Measurements from ENCODE around the gene PEAR1. TPM values are rescaled to one million over a fixed set of nuclear protein-coding genes. Genes with fewer than 3 reads are reported as not detected.

Gene PEAR1
- polyA plus RNA-seq, 4 donors, result 0.22 to 6.5 (median 2.6) TPM

- Histone ChIP-seq H3K9me3 (ENCODE audit: control insufficient read depth in 2 of 2, insufficient read depth in 1 of 2, low read depth in 1 of 2, low read length in 1 of 2) (peaks cover 0 to 4% of the 10 kb centered on the region in 2 donors), H3K27me3 (ENCODE audit: control insufficient read depth in 3 of 3, insufficient read depth in 3 of 3, low read length in 3 of 3) (peaks cover 0 to 35% (median 0%) of the 10 kb centered on the region in 3 donors), H3K4me1 (ENCODE audit: control insufficient read depth in 3 of 3, insufficient read depth in 2 of 3, low read depth in 1 of 3, low read length in 2 of 3) (peaks cover 0 to 10% (median 0%) of the 10 kb centered on the region in 3 donors), H3K36me3 (ENCODE audit: control insufficient read depth in 3 of 3, insufficient read depth in 2 of 3, low read depth in 1 of 3, low read length in 3 of 3) (peaks cover 0 to 24% (median 0%) of the 10 kb centered on the region in 3 donors), H3K27ac (ENCODE audit: low read depth in 1 of 3, low read length in 2 of 3) (no peak overlapping the region), H3K4me3 (ENCODE audit: low read depth in 1 of 3, low read length in 3 of 3) (no peak overlapping the region)
- DNase-seq, result no peak
- WGBS, 3 donors, result 81 to 82% (median 81%) methylated on average over 9 of the region's 9 CpGs
- FAIRE-seq, result no peak
Observed at GRCh38 chr1:156914440-156914856, 20.9 kb downstream of the PEAR1 start.

DNA sequence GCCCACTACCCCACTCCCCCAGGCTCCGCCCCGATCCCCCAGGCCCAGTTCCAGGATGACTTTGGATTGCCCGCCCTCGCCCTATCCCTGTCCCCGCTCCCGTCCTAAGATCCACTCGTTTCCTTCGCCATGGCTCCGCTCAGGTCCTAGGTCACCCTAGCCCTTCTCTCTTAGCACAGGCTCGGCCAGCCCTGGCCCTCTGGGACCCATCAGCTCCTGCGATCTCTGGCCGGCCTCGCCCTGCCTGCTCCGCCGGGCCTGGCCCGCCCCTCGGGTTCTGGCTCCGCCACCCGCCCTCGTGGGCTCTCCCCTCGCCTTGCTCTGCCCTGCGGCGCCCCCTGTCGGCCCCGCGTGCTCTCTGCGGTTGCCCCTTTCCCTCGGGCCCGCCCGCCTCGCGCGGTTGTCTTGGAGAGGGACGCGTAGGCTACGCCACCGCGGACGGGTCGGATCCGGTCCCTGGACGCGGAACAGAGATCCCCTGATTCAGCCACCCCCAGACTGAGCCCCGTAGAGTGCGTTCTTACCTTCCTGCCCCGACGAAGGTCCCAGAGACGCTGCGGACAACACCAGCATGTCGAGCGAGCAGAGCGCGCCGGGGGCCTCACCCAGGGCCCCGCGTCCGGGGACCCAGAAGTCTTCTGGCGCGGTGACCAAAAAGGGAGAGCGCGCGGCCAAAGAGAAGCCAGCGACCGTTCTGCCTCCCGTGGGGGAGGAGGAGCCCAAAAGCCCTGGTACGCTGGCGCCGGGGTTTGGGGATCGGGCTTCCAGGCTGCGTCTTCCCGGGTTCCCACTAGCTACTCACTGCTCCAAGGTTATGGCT, 26.9 kb downstream of the PEAR1 start, which contains the start of gene LRRC71:
TSS of gene LRRC71 (plus strand) at position 400 of the 820 bp plus-strand sequence. CDS start at position 572, 172 bp downstream.
- H3K27me3 ChIP-seq (ENCODE audit: control insufficient read depth in 3 of 3, insufficient read depth in 3 of 3, low read length in 3 of 3), result peaks cover 3 to 68% (median 21%) of the 10 kb centered on the region in 3 donors
- FAIRE-seq, result no peak
- H3K4me3 ChIP-seq (ENCODE audit: low read depth in 1 of 3, low read length in 3 of 3), result no peak within 1 kb of the TSS
- DNase-seq, result peak; percentile 67 to 92
- H3K27ac ChIP-seq (ENCODE audit: low read depth in 1 of 3, low read length in 2 of 3), result no peak within 1 kb of the TSS
- peaks cover 0 to 4% of the 10 kb centered on the region in 2 donors for H3K9me3 ChIP-seq (ENCODE audit: control insufficient read depth in 2 of 2, insufficient read depth in 1 of 2, low read depth in 1 of 2, low read length in 1 of 2)
- H3K36me3 ChIP-seq (ENCODE audit: control insufficient read depth in 3 of 3, insufficient read depth in 2 of 3, low read depth in 1 of 3, low read length in 3 of 3), result no peaks in the 10 kb centered on the region
- 5 to 9% (median 9%) methylated on average over 51 to 71 of the region's 71 CpGs for WGBS, 3 donors
- peaks cover 0 to 12% (median 0%) of the 10 kb centered on the region in 3 donors for H3K4me1 ChIP-seq (ENCODE audit: control insufficient read depth in 3 of 3, insufficient read depth in 2 of 3, low read depth in 1 of 3, low read length in 2 of 3)

DNA sequence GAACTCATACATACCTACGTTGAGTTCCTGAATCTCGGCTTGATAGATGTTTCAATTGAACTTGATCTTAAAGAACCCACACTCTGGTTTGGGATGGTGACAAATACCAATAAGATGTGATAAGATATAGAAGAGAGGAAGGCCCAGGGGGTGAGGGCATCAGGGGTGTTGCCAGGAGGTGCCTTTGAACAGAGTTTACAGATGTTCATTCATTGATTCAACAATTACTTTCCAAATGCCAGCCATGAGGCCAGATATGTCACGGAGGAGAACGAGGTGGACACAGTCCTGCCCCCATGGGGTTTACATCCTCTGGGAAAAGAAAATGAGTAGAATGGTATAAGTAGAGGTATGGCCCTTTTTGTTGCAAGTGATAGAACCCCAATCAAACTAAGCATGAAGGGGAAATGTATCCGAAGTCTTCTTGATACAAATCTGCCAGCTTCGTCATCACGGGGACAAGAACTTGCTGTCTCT, 27.6 kb downstream of the PEAR1 start:
- DNase-seq (no peak), FAIRE-seq (no peak)
- Histone ChIP-seq H3K9me3 (ENCODE audit: control insufficient read depth in 2 of 2, insufficient read depth in 1 of 2, low read depth in 1 of 2, low read length in 1 of 2) (peaks cover 0 to 4% of the 10 kb centered on the region in 2 donors), H3K4me3 (ENCODE audit: low read depth in 1 of 3, low read length in 3 of 3) (no peak overlapping the region), H3K27me3 (ENCODE audit: control insufficient read depth in 3 of 3, insufficient read depth in 3 of 3, low read length in 3 of 3) (peaks cover 3 to 73% (median 23%) of the 10 kb centered on the region in 3 donors), H3K36me3 (ENCODE audit: control insufficient read depth in 3 of 3, insufficient read depth in 2 of 3, low read depth in 1 of 3, low read length in 3 of 3) (no peaks in the 10 kb centered on the region), H3K4me1 (ENCODE audit: control insufficient read depth in 3 of 3, insufficient read depth in 2 of 3, low read depth in 1 of 3, low read length in 2 of 3) (peaks cover 0 to 12% (median 0%) of the 10 kb centered on the region in 3 donors), H3K27ac (ENCODE audit: low read depth in 1 of 3, low read length in 2 of 3) (no peak overlapping the region)
- WGBS, 3 donors, result 51 to 65% (median 54%) methylated on average over 7 of the region's 7 CpGs

- peaks cover 0 to 2% of the 10 kb centered on the region in 2 donors for H3K9me3 ChIP-seq (ENCODE audit: control insufficient read depth in 2 of 2, insufficient read depth in 1 of 2, low read depth in 1 of 2, low read length in 1 of 2)
- DNase-seq (no peak), FAIRE-seq (no peak)
- H3K27ac ChIP-seq (ENCODE audit: low read depth in 1 of 3, low read length in 2 of 3), result no peak overlapping the region
- H3K27me3 ChIP-seq (ENCODE audit: control insufficient read depth in 3 of 3, insufficient read depth in 3 of 3, low read length in 3 of 3), result peaks cover 3 to 89% (median 33%) of the 10 kb centered on the region in 3 donors
- 6 to 14% (median 13%) methylated on average over 10 to 11 of the region's 11 CpGs for WGBS, 3 donors
- no peaks in the 10 kb centered on the region for H3K36me3 ChIP-seq (ENCODE audit: control insufficient read depth in 3 of 3, insufficient read depth in 2 of 3, low read depth in 1 of 3, low read length in 3 of 3)
- peaks cover 0 to 12% (median 0%) of the 10 kb centered on the region in 3 donors for H3K4me1 ChIP-seq (ENCODE audit: control insufficient read depth in 3 of 3, insufficient read depth in 2 of 3, low read depth in 1 of 3, low read length in 2 of 3)
- H3K4me3 ChIP-seq (ENCODE audit: low read depth in 1 of 3, low read length in 3 of 3), result no peak overlapping the region
Observed at GRCh38 chr1:156922986-156923669, 29.6 kb downstream of the PEAR1 start.

- H3K27me3 ChIP-seq (ENCODE audit: control insufficient read depth in 3 of 3, insufficient read depth in 3 of 3, low read length in 3 of 3), result peaks cover 3 to 96% (median 33%) of the 10 kb centered on the region in 3 donors
- H3K36me3 ChIP-seq (ENCODE audit: control insufficient read depth in 3 of 3, insufficient read depth in 2 of 3, low read depth in 1 of 3, low read length in 3 of 3), result no peaks in the 10 kb centered on the region
- WGBS, 3 donors, result 2 to 6% (median 2%) methylated on average over 57 to 64 of the region's 64 CpGs
- DNase-seq, result no peak
- peaks cover 0 to 12% (median 0%) of the 10 kb centered on the region in 3 donors for H3K4me1 ChIP-seq (ENCODE audit: control insufficient read depth in 3 of 3, insufficient read depth in 2 of 3, low read depth in 1 of 3, low read length in 2 of 3)
- FAIRE-seq, result no peak
- H3K4me3 ChIP-seq (ENCODE audit: low read depth in 1 of 3, low read length in 3 of 3), result no peak overlapping the region
- no peak overlapping the region for H3K27ac ChIP-seq (ENCODE audit: low read depth in 1 of 3, low read length in 2 of 3)
- no peaks in the 10 kb centered on the region for H3K9me3 ChIP-seq (ENCODE audit: control insufficient read depth in 2 of 2, insufficient read depth in 1 of 2, low read depth in 1 of 2, low read length in 1 of 2)
Observed at GRCh38 chr1:156923670-156924477, 30.4 kb downstream of the PEAR1 start.

- no peak for DNase-seq
- Histone ChIP-seq H3K27me3 (ENCODE audit: control insufficient read depth in 3 of 3, insufficient read depth in 3 of 3, low read length in 3 of 3) (peaks cover 3 to 99% (median 39%) of the 10 kb centered on the region in 3 donors), H3K4me3 (ENCODE audit: low read depth in 1 of 3, low read length in 3 of 3) (no peak overlapping the region)
Observed at GRCh38 chr1:156924478-156925153, 31.1 kb downstream of the PEAR1 start.

DNA sequence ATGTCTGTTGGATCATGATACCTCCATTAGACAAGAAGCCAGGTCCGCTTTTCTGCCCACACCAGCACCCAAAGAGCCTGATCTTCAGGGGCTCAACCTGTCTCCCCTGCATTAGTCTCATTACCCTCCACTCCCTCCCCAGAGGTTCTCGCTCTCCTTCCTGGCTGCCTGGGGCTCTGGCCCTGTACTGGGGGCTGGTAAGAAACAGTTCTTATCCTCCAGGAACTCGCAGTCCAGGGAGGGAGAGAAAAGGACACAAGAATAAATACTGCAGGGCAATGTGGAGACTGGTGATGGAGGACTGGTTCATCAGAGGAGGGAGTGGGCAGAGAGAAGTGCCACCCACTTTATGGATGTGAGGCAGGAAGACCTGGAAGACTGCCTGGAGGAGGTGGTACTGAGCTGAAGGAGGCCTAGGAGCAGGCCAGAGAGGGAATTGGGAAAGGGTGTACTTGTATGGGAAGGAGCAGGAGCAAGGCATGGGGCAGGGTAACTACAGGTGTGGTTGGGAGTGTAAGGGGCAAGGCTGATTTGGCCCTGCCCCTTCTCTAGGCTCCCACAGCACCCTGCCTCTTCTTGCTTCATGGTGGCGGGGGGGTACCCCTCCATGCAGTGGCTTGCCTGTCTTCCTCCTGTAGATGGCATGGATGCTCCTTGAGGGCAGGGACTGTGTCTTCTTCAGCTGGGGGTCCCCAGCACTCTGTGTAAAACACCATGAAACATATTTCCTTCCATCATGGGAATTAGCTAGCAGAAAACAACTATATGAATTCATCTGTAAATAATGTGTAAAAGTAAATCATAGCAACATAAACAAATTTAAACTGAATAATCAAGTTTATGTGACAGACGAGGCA, 31.9 kb downstream of the PEAR1 start:
- Histone ChIP-seq H3K9me3 (ENCODE audit: control insufficient read depth in 2 of 2, insufficient read depth in 1 of 2, low read depth in 1 of 2, low read length in 1 of 2) (no peaks in the 10 kb centered on the region), H3K27me3 (ENCODE audit: control insufficient read depth in 3 of 3, insufficient read depth in 3 of 3, low read length in 3 of 3) (peaks cover 3 to 97% (median 36%) of the 10 kb centered on the region in 3 donors)

More at GRCh38 chr1:156924478-156925153, 31.1 kb downstream of the PEAR1 start:
- 22 to 42% (median 27%) methylated on average over 20 to 22 of the region's 22 CpGs for WGBS, 3 donors
- FAIRE-seq, result no peak
- Histone ChIP-seq H3K4me1 (ENCODE audit: control insufficient read depth in 3 of 3, insufficient read depth in 2 of 3, low read depth in 1 of 3, low read length in 2 of 3) (peaks cover 0 to 12% (median 0%) of the 10 kb centered on the region in 3 donors), H3K9me3 (ENCODE audit: control insufficient read depth in 2 of 2, insufficient read depth in 1 of 2, low read depth in 1 of 2, low read length in 1 of 2) (no peaks in the 10 kb centered on the region), H3K27ac (ENCODE audit: low read depth in 1 of 3, low read length in 2 of 3) (no peak overlapping the region), H3K36me3 (ENCODE audit: control insufficient read depth in 3 of 3, insufficient read depth in 2 of 3, low read depth in 1 of 3, low read length in 3 of 3) (no peaks in the 10 kb centered on the region)

More for the DNA sequence above, 31.9 kb downstream of the PEAR1 start:
- H3K27ac ChIP-seq (ENCODE audit: low read depth in 1 of 3, low read length in 2 of 3), result no peak overlapping the region
- DNase-seq, result no peak
- WGBS, 3 donors, result 74 to 85% (median 83%) methylated on average over 5 of the region's 5 CpGs
- no peak for FAIRE-seq
- H3K4me1 ChIP-seq (ENCODE audit: control insufficient read depth in 3 of 3, insufficient read depth in 2 of 3, low read depth in 1 of 3, low read length in 2 of 3), result peaks cover 0 to 12% (median 0%) of the 10 kb centered on the region in 3 donors
- no peak overlapping the region for H3K4me3 ChIP-seq (ENCODE audit: low read depth in 1 of 3, low read length in 3 of 3)
- no peaks in the 10 kb centered on the region for H3K36me3 ChIP-seq (ENCODE audit: control insufficient read depth in 3 of 3, insufficient read depth in 2 of 3, low read depth in 1 of 3, low read length in 3 of 3)
